Smooth muscle cell (in vitro differentiated cells): Measurements from ENCODE around the gene CEP68. TPM values are rescaled to one million over a fixed set of nuclear protein-coding genes. Genes with fewer than 3 reads are reported as not detected.

Experiments
- DNase-seq: peaks from one replicate; lab custom pipeline; 2025; ENCODE audit not compliant: unreplicated experiment; lab: John Stamatoyannopoulos, UW
- H2AFZ ChIP-seq: fragments of 200-600 bp; sonication (generic); 2 replicates; pipeline ENCODE4 v1.6.0; 2016; ENCODE audit warnings: antibody characterized with exemption, low read depth, mild to moderate bottlenecking
- H3F3A ChIP-seq: fragments of 200-600 bp; sonication (generic); 2 replicates; pipeline ENCODE4 v1.6.0; 2017; ENCODE audit warnings: antibody characterized with exemption, low read depth
- H3K27ac ChIP-seq: fragments of 200-600 bp; sonication (generic); 2 replicates; pipeline ENCODE4 v1.5.1; 2016; ENCODE audit warnings: low read depth, mild to moderate bottlenecking
- H3K27me3 ChIP-seq: fragments of 200-600 bp; sonication (generic); 2 replicates; pipeline ENCODE4 v1.6.1; 2016; ENCODE audit warnings: low read depth, mild to moderate bottlenecking
- H3K36me3 ChIP-seq: fragments of 200-600 bp; sonication (generic); 2 replicates; pipeline ENCODE4 v1.5.1; 2016; ENCODE audit warnings: low read depth
- H3K4me1 ChIP-seq: fragments of 200-600 bp; sonication (generic); 2 replicates; pipeline ENCODE4 v1.5.1; 2016; ENCODE audit warnings: low read depth
- H3K4me2 ChIP-seq: fragments of 200-600 bp; sonication (generic); 2 replicates; pipeline ENCODE4 v1.6.0; 2016; ENCODE audit warnings: mild to moderate bottlenecking
- H3K4me3 ChIP-seq: fragments of 200-600 bp; sonication (generic); 2 replicates; pipeline ENCODE4 v1.5.1; 2016; ENCODE audit warnings: mild to moderate bottlenecking
- H3K79me2 ChIP-seq: fragments of 200-600 bp; sonication (generic); 2 replicates; pipeline ENCODE4 v1.6.0; 2016; ENCODE audit warnings: low read depth, mild to moderate bottlenecking
- H3K9ac ChIP-seq: fragments of 200-600 bp; sonication (generic); 2 replicates; pipeline ENCODE4 v1.6.0; 2016; ENCODE audit warnings: low read depth
- H3K9me3 ChIP-seq: fragments of 200-600 bp; sonication (generic); replicated peaks from 2 replicates; pipeline ENCODE4 v1.5.1; 2016; ENCODE audit warnings: low read depth
- H4K20me1 ChIP-seq: fragments of 200-600 bp; sonication (generic); 2 replicates; pipeline ENCODE4 v1.6.0; 2016; ENCODE audit warnings: low read depth
- CTCF ChIP-seq: fragments of 200-600 bp; sonication (generic); IDR thresholded peaks from 2 replicates; pipeline ENCODE4 v1.5.1; 2017; ENCODE audit warnings: borderline replicate concordance, mild to moderate bottlenecking, antibody characterized with exemption; ENCODE audit not compliant: insufficient read depth, poor library complexity, severe bottlenecking
- WGBS: methylation state at CpG from one replicate; pipeline ENCODE4 v1.1.7; 2016; ENCODE audit warnings: low lambda C conversion rate; 5-methylcytosine and 5-hydroxymethylcytosine counted together
- polyA plus RNA-seq: library from polyadenylated mRNA; unstranded; fragments of >200 nt; fragmentation: Nextera tagmentation; extraction: Ambion mirVana; gene quantifications from 2 replicates; pipeline ENCODE4 v1.2.1, GENCODE V29; 2016
- total RNA-seq: library from RNA; depleted of rRNA; stranded (reverse); fragments of >200 nt; gene quantifications from 2 replicates; pipeline ENCODE4 v1.2.3, GENCODE V29; 2014

The CEP68 gene
- total RNA-seq: 3.2 and 5.7 TPM in 2 replicates
- polyA plus RNA-seq: 8.4 and 12.8 TPM in 2 replicates

GRCh38 chr2:65056215-65057053 lies at the start of gene CEP68:
CEP68 (plus strand) TSS chr2:65056416; CDS start chr2:65069445, 13,029 bp downstream.
- Histone ChIP-seq H3K36me3 (no peaks in the 10 kb centered on the region), H4K20me1 (peaks cover 38% of the 10 kb centered on the region), H3F3A (no peaks in the 10 kb centered on the region), H3K27me3 (no peaks in the 10 kb centered on the region), H3K9ac (peak within 1 kb of the TSS; percentile 41), H3K4me2 (peak within 1 kb of the TSS; percentile 94), H3K9me3 (no peaks in the 10 kb centered on the region), H3K27ac (peak within 1 kb of the TSS; percentile 12), H3K4me1 (peaks cover 9% of the 10 kb centered on the region), H3K79me2 (peaks cover 41% of the 10 kb centered on the region), H3K4me3 (peak within 1 kb of the TSS; percentile 75), H2AFZ (peak within 1 kb of the TSS; percentile 20)
- TF ChIP-seq CTCF: no peak
- 1% methylated on average over 74 of the region's 99 CpGs for WGBS
- peak; percentile 85 for DNase-seq

DNA sequence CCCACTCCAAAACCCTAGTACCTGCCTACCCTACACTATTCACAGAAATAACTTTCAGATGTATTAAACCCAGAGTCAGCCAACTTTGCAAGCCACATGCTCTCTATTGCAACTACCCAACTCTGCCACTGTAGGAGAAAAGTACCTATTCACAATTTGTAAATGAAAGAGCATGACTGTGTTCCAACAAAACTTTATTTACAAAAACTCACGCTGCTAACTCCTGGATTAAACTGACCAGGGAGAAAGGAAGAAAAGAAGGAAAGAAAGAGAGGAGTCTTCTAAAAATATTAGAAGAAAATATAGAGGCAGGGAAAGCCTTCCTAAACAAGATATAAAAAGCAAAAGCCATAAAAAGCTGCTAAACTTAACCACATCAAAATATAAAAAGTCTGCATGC lies 42.4 kb upstream of the CEP68 start:
- H3F3A ChIP-seq: no peaks in the 10 kb centered on the region
- H2AFZ ChIP-seq: no peak overlapping the region
- WGBS: 57% methylated on average over 1 of the region's 1 CpG
- H3K4me2 ChIP-seq: no peak overlapping the region
- no peak for DNase-seq
- H4K20me1 ChIP-seq: no peaks in the 10 kb centered on the region
- no peak for TF ChIP-seq CTCF
- no peaks in the 10 kb centered on the region for H3K79me2 ChIP-seq
- H3K9ac ChIP-seq: no peak overlapping the region
- no peaks in the 10 kb centered on the region for H3K27me3 ChIP-seq
- no peak overlapping the region for H3K4me3 ChIP-seq
- H3K27ac ChIP-seq: no peak overlapping the region
- no peaks in the 10 kb centered on the region for H3K4me1 ChIP-seq
- H3K9me3 ChIP-seq: no peaks in the 10 kb centered on the region
- no peaks in the 10 kb centered on the region for H3K36me3 ChIP-seq

GRCh38 chr2:65015731-65016130 lies 40.5 kb upstream of the CEP68 start:
- Histone ChIP-seq H3K4me1 (no peaks in the 10 kb centered on the region), H3K27ac (no peak overlapping the region), H3K4me2 (no peak overlapping the region), H3K4me3 (no peak overlapping the region), H3K27me3 (no peaks in the 10 kb centered on the region), H3K79me2 (no peaks in the 10 kb centered on the region), H4K20me1 (no peaks in the 10 kb centered on the region), H2AFZ (no peak overlapping the region), H3F3A (no peaks in the 10 kb centered on the region), H3K9ac (no peak overlapping the region), H3K9me3 (no peaks in the 10 kb centered on the region), H3K36me3 (no peaks in the 10 kb centered on the region)
- no peak for DNase-seq
- 80% methylated on average over 5 of the region's 5 CpGs for WGBS
- TF ChIP-seq CTCF: no peak
